Anterior cingulate cortex (tissue), 58 donors: ENCODE data around the gene DDX6.

Experiments used
- DNase-seq, 58 donors: peaks; one replicate each; lab custom pipeline; 2025; lab: John Stamatoyannopoulos, UW

DDX6 gene

DNA sequence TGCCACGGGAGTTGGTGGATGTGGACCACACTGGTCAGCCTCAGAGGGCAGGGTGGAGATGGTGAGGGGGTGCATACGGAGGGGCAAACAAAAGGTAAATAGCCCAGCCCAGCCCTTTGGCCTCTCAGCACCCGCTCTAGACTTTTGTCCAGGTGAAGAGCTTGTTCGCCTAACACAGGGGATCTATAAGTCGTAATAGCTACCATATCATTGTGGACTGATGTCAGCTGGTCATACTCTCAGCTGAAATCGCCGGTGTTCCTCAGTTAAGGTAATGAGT lies 84.5 kb downstream of the DDX6 start:
- no peak for DNase-seq

- DNase-seq = peak in 12 of 58 donors; percentile 11 to 36 (median 28)
Observed at GRCh38 chr11:118705791-118706545, 85.0 kb downstream of the DDX6 start.

- DNase-seq = peak in 31 of 58 donors; percentile 6 to 83 (median 47)
Observed at GRCh38 chr11:118705111-118705741, 85.7 kb downstream of the DDX6 start.

DNA sequence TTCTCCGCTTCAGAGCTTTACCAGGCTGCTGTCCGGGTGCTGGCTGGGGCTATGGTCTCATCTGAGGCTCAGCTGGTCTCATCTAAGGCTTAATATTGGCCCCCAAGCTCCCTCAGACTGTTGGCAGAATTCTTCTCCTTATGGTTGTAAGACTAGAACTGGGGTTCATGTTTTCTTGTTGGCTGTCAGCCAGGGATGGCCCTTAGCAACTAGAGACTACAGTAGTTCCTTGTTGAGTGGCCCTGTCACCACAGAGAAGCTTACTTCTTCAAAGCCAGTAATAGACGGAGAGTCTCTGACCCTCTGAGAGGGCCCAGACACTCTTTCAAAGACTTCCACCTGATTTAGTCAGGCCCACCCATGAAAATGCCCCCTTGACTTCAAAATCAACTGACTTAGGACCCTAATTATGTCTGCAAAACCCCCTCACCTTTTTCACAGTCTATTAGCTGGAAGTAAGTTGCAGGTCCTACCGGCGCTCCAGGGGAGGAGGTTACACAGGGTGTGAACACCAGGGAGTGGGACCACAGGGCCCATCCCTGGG lies 87.3 kb downstream of the DDX6 start:
- DNase-seq = peak in 13 of 58 donors; percentile 10 to 54 (median 19)

GRCh38 chr11:118699506-118700220 lies 91.3 kb downstream of the DDX6 start:
- DNase-seq = no peak
